Mesodermal cell (in vitro differentiated cells): Measurements from ENCODE around the gene NHEJ1.

Source experiments
- H3K27ac ChIP-seq: 2 replicates; pipeline ENCODE4 v1.7.0; 2013; ENCODE audit warnings: mild to moderate bottlenecking, low read depth, low read length, moderate library complexity; ENCODE audit not compliant: severe bottlenecking
- H3K36me3 ChIP-seq: 2 replicates; pipeline ENCODE4 v1.7.1; 2013; ENCODE audit warnings: mild to moderate bottlenecking, low read length, moderate library complexity; ENCODE audit not compliant: control insufficient read depth, insufficient read depth
- H3K4me1 ChIP-seq: one replicate; pipeline ENCODE4 v1.7.1; 2013; ENCODE audit warnings: mild to moderate bottlenecking, low read length; ENCODE audit not compliant: insufficient read depth, control insufficient read depth, poor library complexity, severe bottlenecking
- H3K4me3 ChIP-seq: 2 replicates; pipeline ENCODE4 v1.7.0; 2013; ENCODE audit warnings: low read length, control low read depth, mild to moderate bottlenecking; ENCODE audit not compliant: insufficient read depth, poor library complexity, severe bottlenecking; ENCODE audit errors: extremely low read depth
- H3K9me3 ChIP-seq: 2 replicates; pipeline ENCODE4 v1.7.1; 2013; ENCODE audit warnings: mild to moderate bottlenecking, low read length, moderate library complexity; ENCODE audit not compliant: control insufficient read depth
- WGBS, 2 experiments: methylation state at CpG; one replicate each; pipeline ENCODE4 v1.1.5; 2013; ENCODE audit warnings: missing lambda C conversion rate in 2 of 2; ENCODE audit not compliant: insufficient coverage in 2 of 2; 5-methylcytosine and 5-hydroxymethylcytosine counted together

The NHEJ1 gene

GRCh38 chr2:219173176-219173575, 12.6 kb upstream of the NHEJ1 start:
- WGBS, 2 experiments = 76 to 94% methylated on average over 3 to 6 of the region's 6 CpGs
- peaks cover 7% of the 10 kb centered on the region for H3K4me1 ChIP-seq
- no peak overlapping the region for H3K27ac ChIP-seq
- peaks cover 31% of the 10 kb centered on the region for H3K36me3 ChIP-seq
- H3K4me3 ChIP-seq = no peak overlapping the region
- H3K9me3 ChIP-seq = no peaks in the 10 kb centered on the region

- no peaks in the 10 kb centered on the region for H3K9me3 ChIP-seq
- 87 to 90% methylated on average over 13 of the region's 16 CpGs for WGBS, 2 experiments
- no peak overlapping the region for H3K4me3 ChIP-seq
- H3K4me1 ChIP-seq = peaks cover 7% of the 10 kb centered on the region
- H3K36me3 ChIP-seq = peaks cover 31% of the 10 kb centered on the region
- H3K27ac ChIP-seq = no peak overlapping the region
Observed at GRCh38 chr2:219172231-219173154, 11.9 kb upstream of the NHEJ1 start.

GRCh38 chr2:219171231-219171651, 10.6 kb upstream of the NHEJ1 start:
- peaks cover 31% of the 10 kb centered on the region for H3K36me3 ChIP-seq
- no peak overlapping the region for H3K4me3 ChIP-seq
- H3K4me1 ChIP-seq = peaks cover 7% of the 10 kb centered on the region
- no peaks in the 10 kb centered on the region for H3K9me3 ChIP-seq
- H3K27ac ChIP-seq = peak overlapping the region; percentile 75
- WGBS, 2 experiments = 61 to 64% methylated on average over 6 of the region's 6 CpGs

- WGBS, 2 experiments = 78 to 86% methylated on average over 6 to 7 of the region's 10 CpGs
- H3K4me3 ChIP-seq = no peak within 1 kb of the TSS
- no peaks in the 10 kb centered on the region for H3K9me3 ChIP-seq
- peaks cover 7% of the 10 kb centered on the region for H3K4me1 ChIP-seq
- no peak within 1 kb of the TSS for H3K27ac ChIP-seq
- H3K36me3 ChIP-seq = peaks cover 30% of the 10 kb centered on the region
Observed at GRCh38 chr2:219169930-219170654, 9.5 kb upstream of the NHEJ1 start, which contains the start of gene SLC23A3. Gene SLC23A3 (minus strand): TSS chr2:219170029. CDS start chr2:219169984, 45 bp downstream.

GRCh38 chr2:219168932-219169331, 8.3 kb upstream of the NHEJ1 start:
- no peak overlapping the region for H3K4me3 ChIP-seq
- H3K9me3 ChIP-seq = no peaks in the 10 kb centered on the region
- peaks cover 7% of the 10 kb centered on the region for H3K4me1 ChIP-seq
- H3K27ac ChIP-seq = no peak overlapping the region
- peaks cover 18% of the 10 kb centered on the region for H3K36me3 ChIP-seq

- WGBS, 2 experiments = 85 to 89% methylated on average over 2 of the region's 6 CpGs
- Histone ChIP-seq H3K9me3 (no peaks in the 10 kb centered on the region), H3K4me1 (peaks cover 7% of the 10 kb centered on the region), H3K4me3 (no peak overlapping the region), H3K36me3 (peaks cover 14% of the 10 kb centered on the region), H3K27ac (no peak overlapping the region)
Observed at GRCh38 chr2:219168526-219168925, 7.9 kb upstream of the NHEJ1 start.

- Histone ChIP-seq H3K4me3 (no peak overlapping the region), H3K36me3 (peaks cover 9% of the 10 kb centered on the region), H3K9me3 (no peaks in the 10 kb centered on the region), H3K27ac (no peak overlapping the region), H3K4me1 (peaks cover 7% of the 10 kb centered on the region)
- WGBS, 2 experiments = 43% methylated on average over 2 to 3 of the region's 5 CpGs
Observed at GRCh38 chr2:219167997-219168396, 7.4 kb upstream of the NHEJ1 start.

GRCh38 chr2:219165058-219165911, 4.7 kb upstream of the NHEJ1 start:
- H3K27ac ChIP-seq = no peak overlapping the region
- no peaks in the 10 kb centered on the region for H3K9me3 ChIP-seq
- no peak overlapping the region for H3K4me3 ChIP-seq
- H3K36me3 ChIP-seq = no peaks in the 10 kb centered on the region
- 82 to 93% methylated on average over 4 to 8 of the region's 10 CpGs for WGBS, 2 experiments
- H3K4me1 ChIP-seq = no peaks in the 10 kb centered on the region

- no peaks in the 10 kb centered on the region for H3K36me3 ChIP-seq
- H3K27ac ChIP-seq = no peak overlapping the region
- H3K9me3 ChIP-seq = no peaks in the 10 kb centered on the region
- no peaks in the 10 kb centered on the region for H3K4me1 ChIP-seq
- H3K4me3 ChIP-seq = no peak overlapping the region
- 75 to 96% methylated on average over 4 of the region's 6 CpGs for WGBS, 2 experiments
Observed at GRCh38 chr2:219163156-219163555, 2.5 kb upstream of the NHEJ1 start.

GRCh38 chr2:219161097-219161496, 482 bp upstream of the NHEJ1 start:
- no peaks in the 10 kb centered on the region for H3K4me1 ChIP-seq
- H3K36me3 ChIP-seq = peaks cover 9% of the 10 kb centered on the region
- 64 to 76% methylated on average over 4 of the region's 4 CpGs for WGBS, 2 experiments
- no peak overlapping the region for H3K27ac ChIP-seq
- H3K9me3 ChIP-seq = no peaks in the 10 kb centered on the region
- peak overlapping the region; percentile 55 for H3K4me3 ChIP-seq
